Astrocyte (in vitro differentiated cells and primary cell): ENCODE measurements around the gene CYP46A1. TPM values are rescaled to one million over a fixed set of nuclear protein-coding genes. Genes with fewer than 3 reads are reported as not detected.

Source experiments
- DNase-seq: peaks from one replicate; pipeline ENCODE4 v3.0.0-alpha.2; 2010; ENCODE audit warnings: low read depth
- FAIRE-seq: peaks from 2 replicates; lab custom pipeline; 2011; peaks lifted over from hg19 to GRCh38; lab: Jason Lieb, UNC
- H2AFZ ChIP-seq: 2 replicates; pipeline ENCODE4 v1.6.0; 2012; ENCODE audit warnings: low read depth, low read length, inconsistent platforms
- H3K27ac ChIP-seq: 2 replicates; pipeline ENCODE4 v1.5.1; 2011; ENCODE audit warnings: low read depth, low read length, inconsistent platforms
- H3K27me3 ChIP-seq: 2 replicates; pipeline ENCODE4 v1.6.0; 2011; ENCODE audit warnings: low read length, inconsistent platforms; ENCODE audit not compliant: insufficient read depth
- H3K36me3 ChIP-seq: 2 replicates; pipeline ENCODE4 v1.5.1; 2011; ENCODE audit warnings: low read length, inconsistent platforms; ENCODE audit not compliant: insufficient read depth
- H3K4me1 ChIP-seq: 2 replicates; pipeline ENCODE4 v1.5.1; 2011; ENCODE audit warnings: low read length, inconsistent platforms; ENCODE audit not compliant: insufficient read depth
- H3K4me2 ChIP-seq: 2 replicates; pipeline ENCODE4 v1.6.0; 2012; ENCODE audit warnings: low read length, inconsistent platforms
- H3K4me3 ChIP-seq: 2 replicates; pipeline ENCODE4 v1.5.1; 2011; ENCODE audit warnings: low read depth, mild to moderate bottlenecking, low read length, inconsistent platforms; ENCODE audit not compliant: insufficient read depth
- H3K79me2 ChIP-seq: 2 replicates; pipeline ENCODE4 v1.6.0; 2012; ENCODE audit warnings: mild to moderate bottlenecking, low read length, inconsistent platforms; ENCODE audit not compliant: insufficient read depth
- H3K9ac ChIP-seq: 2 replicates; pipeline ENCODE4 v1.6.0; 2012; ENCODE audit warnings: mild to moderate bottlenecking, low read length, inconsistent platforms
- H3K9me3 ChIP-seq: 2 replicates; pipeline ENCODE4 v1.5.1; 2012; ENCODE audit warnings: low read depth, mild to moderate bottlenecking, low read length, inconsistent platforms; ENCODE audit not compliant: insufficient read depth
- H4K20me1 ChIP-seq: 2 replicates; pipeline ENCODE4 v1.6.0; 2012; ENCODE audit warnings: low read length, inconsistent platforms; ENCODE audit not compliant: insufficient read depth
- H3K27ac Mint-ChIP-seq: one replicate; pipeline ENCODE4 v1.8.0; 2021; ENCODE audit warnings: mild to moderate bottlenecking, mixed read lengths; ENCODE audit not compliant: unreplicated experiment
- H3K27me3 Mint-ChIP-seq: one replicate; pipeline ENCODE4 v1.8.0; 2021; ENCODE audit warnings: low read depth, mixed read lengths; ENCODE audit not compliant: unreplicated experiment
- H3K36me3 Mint-ChIP-seq: one replicate; pipeline ENCODE4 v1.8.0; 2021; ENCODE audit warnings: low read depth, mixed read lengths; ENCODE audit not compliant: unreplicated experiment
- H3K4me1 Mint-ChIP-seq: one replicate; pipeline ENCODE4 v1.8.0; 2021; ENCODE audit warnings: low read depth, mixed read lengths; ENCODE audit not compliant: unreplicated experiment
- H3K4me3 Mint-ChIP-seq: one replicate; pipeline ENCODE4 v1.8.0; 2021; ENCODE audit warnings: mild to moderate bottlenecking, moderate library complexity, mixed read lengths; ENCODE audit not compliant: unreplicated experiment
- H3K9me3 Mint-ChIP-seq: one replicate; pipeline ENCODE4 v1.8.0; 2021; ENCODE audit warnings: mild to moderate bottlenecking, mixed read lengths; ENCODE audit not compliant: unreplicated experiment
- CTCF ChIP-seq: IDR thresholded peaks from 2 replicates; pipeline ENCODE4 v1.5.1; 2011; ENCODE audit warnings: low read depth, mild to moderate bottlenecking, inconsistent platforms, low read length, moderate library complexity; ENCODE audit not compliant: insufficient read depth
- EZH2 ChIP-seq: IDR thresholded peaks from 2 replicates; pipeline ENCODE4 v1.6.1; 2012; ENCODE audit warnings: mild to moderate bottlenecking, low read length, inconsistent platforms; ENCODE audit not compliant: insufficient read depth
- total RNA-seq: library from RNA; stranded (reverse); gene quantifications from 2 replicates; pipeline ENCODE4 v1.2.1, GENCODE V29; 2021

The CYP46A1 gene
- total RNA-seq, 1 donor from 2014 or later = 0.52 TPM

- no peaks in the 10 kb centered on the region for H3K4me1 Mint-ChIP-seq
- peaks cover 3% of the 10 kb centered on the region for H3K9me3 Mint-ChIP-seq
- Histone ChIP-seq H3K4me1 (no peaks in the 10 kb centered on the region), H3K79me2 (no peaks in the 10 kb centered on the region), H3K9me3 (no peaks in the 10 kb centered on the region), H2AFZ (no peak overlapping the region), H3K9ac (no peak overlapping the region), H3K4me2 (no peak overlapping the region), H3K27me3 (peaks cover 5% of the 10 kb centered on the region), H3K4me3 (no peak overlapping the region), H4K20me1 (no peaks in the 10 kb centered on the region), H3K36me3 (no peaks in the 10 kb centered on the region), H3K27ac (no peak overlapping the region)
- DNase-seq (no peak), FAIRE-seq (no peak)
- TF ChIP-seq EZH2 = no peak
- no peak for TF ChIP-seq CTCF
- H3K27me3 Mint-ChIP-seq = peaks cover 55% of the 10 kb centered on the region
- peak overlapping the region; percentile 24 for H3K27ac Mint-ChIP-seq
- H3K36me3 Mint-ChIP-seq = no peaks in the 10 kb centered on the region
- H3K4me3 Mint-ChIP-seq = no peak overlapping the region
These were observed 5.5 kb downstream of the CYP46A1 start for GRCh38 chr14:99689266-99690236.

- H3K4me3 ChIP-seq = no peak overlapping the region
- no peak for TF ChIP-seq CTCF
- TF ChIP-seq EZH2 = no peak
- H3K27me3 ChIP-seq = peaks cover 3% of the 10 kb centered on the region
- Mint-ChIP-seq H3K27me3 (peaks cover 51% of the 10 kb centered on the region), H3K27ac (no peak overlapping the region), H3K36me3 (no peaks in the 10 kb centered on the region), H3K4me3 (no peak overlapping the region), H3K4me1 (no peaks in the 10 kb centered on the region), H3K9me3 (peaks cover 3% of the 10 kb centered on the region)
- DNase-seq (no peak), FAIRE-seq (no peak)
- H3K4me1 ChIP-seq = no peaks in the 10 kb centered on the region
- no peak overlapping the region for H3K27ac ChIP-seq
- no peaks in the 10 kb centered on the region for H3K79me2 ChIP-seq
- no peak overlapping the region for H2AFZ ChIP-seq
- no peaks in the 10 kb centered on the region for H3K36me3 ChIP-seq
- no peak overlapping the region for H3K4me2 ChIP-seq
- H4K20me1 ChIP-seq = no peaks in the 10 kb centered on the region
- H3K9ac ChIP-seq = no peak overlapping the region
- H3K9me3 ChIP-seq = no peaks in the 10 kb centered on the region
These were observed 6.5 kb downstream of the CYP46A1 start for GRCh38 chr14:99690636-99691035.
